Measurements from ENCODE around the gene ANKRD28.

ANKRD28 gene

DNA sequence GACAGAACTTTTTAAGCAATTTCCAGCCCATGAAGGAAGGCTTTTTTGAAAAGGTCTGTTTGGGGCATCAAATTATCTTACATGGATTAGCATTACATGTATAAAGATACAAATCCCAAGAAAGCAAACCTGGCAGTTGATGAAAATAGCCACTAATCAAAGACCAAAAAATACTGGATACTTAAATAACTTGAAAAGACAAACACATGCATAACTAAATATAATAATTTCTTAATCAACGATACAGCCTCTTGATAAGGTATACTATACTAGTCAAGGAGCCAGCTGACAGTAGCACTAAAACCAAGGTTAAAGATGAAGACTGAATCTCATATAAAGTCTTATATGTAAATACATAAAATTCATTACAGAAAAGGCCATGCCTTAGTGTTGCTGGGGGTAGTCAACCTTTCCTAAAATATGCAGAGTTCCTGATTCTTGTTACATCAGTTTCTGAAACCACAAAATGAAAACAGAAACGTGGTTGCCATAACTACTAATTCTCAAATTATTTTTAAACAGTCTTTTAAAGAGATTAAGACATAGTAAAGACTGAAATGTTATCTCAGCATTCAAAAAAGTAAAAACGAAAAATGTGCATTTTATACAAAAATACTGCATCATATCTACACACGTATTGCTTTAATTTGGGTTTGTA lies 2.0 kb downstream of the ANKRD28 start:
- DNase-seq (ENCODE audit: low spot score) = no peak
- TF ChIP-seq, protein P1, sequence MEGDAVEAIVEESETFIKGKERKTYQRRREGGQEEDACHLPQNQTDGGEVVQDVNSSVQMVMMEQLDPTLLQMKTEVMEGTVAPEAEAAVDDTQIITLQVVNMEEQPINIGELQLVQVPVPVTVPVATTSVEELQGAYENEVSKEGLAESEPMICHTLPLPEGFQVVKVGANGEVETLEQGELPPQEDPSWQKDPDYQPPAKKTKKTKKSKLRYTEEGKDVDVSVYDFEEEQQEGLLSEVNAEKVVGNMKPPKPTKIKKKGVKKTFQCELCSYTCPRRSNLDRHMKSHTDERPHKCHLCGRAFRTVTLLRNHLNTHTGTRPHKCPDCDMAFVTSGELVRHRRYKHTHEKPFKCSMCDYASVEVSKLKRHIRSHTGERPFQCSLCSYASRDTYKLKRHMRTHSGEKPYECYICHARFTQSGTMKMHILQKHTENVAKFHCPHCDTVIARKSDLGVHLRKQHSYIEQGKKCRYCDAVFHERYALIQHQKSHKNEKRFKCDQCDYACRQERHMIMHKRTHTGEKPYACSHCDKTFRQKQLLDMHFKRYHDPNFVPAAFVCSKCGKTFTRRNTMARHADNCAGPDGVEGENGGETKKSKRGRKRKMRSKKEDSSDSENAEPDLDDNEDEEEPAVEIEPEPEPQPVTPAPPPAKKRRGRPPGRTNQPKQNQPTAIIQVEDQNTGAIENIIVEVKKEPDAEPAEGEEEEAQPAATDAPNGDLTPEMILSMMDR (IDR thresholded peaks at IDR 0.05; ENCODE audit: extremely low read depth, missing control alignments) = no peak

DNA sequence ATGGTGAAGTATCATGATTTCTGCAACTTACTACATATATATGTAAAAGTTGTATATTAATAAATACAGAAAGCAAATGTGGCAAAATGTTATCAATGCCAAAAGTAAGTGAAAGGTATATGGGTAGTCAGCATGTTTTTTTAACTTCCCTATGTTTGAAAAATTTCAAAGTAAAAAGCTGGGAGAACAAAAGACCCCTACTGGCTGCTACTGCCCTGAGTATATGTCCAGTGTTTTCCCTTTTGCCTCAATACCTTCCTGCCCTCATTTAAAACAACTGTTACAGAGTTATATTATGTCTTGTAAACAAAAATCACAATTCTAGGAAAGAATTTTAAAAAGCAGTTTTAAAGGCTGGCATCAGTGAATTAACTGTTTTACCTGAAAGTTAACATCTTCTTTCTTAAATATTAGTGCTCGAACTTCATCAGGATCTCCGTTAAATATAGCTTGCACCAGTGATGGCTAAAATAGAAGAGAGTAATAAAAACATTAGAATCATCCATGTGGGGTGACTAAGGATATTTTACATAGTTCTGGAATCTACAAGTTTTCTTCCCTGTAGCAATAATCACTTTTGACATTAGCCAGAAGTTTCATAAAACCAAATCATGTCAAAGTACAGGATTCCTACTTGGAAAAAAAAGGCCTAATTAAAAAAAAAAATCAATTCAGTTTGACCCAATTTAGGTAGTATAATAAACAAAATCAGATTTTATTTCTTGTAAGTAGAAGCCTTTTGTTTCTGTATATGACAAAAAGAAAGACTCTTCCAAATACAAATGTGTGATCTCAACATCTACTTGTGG lies 2.7 kb downstream of the ANKRD28 start:
- DNase-seq (ENCODE audit: low spot score) = no peak
- TF ChIP-seq, protein P1 (IDR thresholded peaks at IDR 0.05; ENCODE audit: extremely low read depth, missing control alignments) = no peak

DNA sequence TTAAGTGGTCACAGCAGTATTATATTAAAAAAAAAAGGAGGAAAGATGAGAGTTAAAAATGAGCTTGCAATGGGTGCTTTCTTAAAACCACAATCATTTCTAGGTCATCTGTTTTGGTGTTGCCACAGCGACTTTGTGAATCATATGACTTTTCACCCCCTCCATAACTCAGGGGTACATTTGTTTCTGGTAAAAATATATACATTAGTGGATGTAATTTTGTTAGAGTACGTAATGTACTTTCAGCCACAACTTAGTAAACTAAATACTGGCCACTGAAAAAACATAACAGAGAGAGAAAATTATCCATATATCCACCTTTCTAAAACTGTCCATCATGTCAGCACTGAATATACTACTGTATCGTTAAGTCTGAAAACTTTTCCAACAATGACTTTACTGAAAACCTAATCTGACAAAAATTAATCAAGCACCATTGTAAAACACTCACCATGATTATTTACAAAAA lies 3.4 kb downstream of the ANKRD28 start:
- TF ChIP-seq, protein P1 (IDR thresholded peaks at IDR 0.05; ENCODE audit: extremely low read depth, missing control alignments) = no peak
- DNase-seq (ENCODE audit: low spot score) = peak; percentile 38

DNA sequence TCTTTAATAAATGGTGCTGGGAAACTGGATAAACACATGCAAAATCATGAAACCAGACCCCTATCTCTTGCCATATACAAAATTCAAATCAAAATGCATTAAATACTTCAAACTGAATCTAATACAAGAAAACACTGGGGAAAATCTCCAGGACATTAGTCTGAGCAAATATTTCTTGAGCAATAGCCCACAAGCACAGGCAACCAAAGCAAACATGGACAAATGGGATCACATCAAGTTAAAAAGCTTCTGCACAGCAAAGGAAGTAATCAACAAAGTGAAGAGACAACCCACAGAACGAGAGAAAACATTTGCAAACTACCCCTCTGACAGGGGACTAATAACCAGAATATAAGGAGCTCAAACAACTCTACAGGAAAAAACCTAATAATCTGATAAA lies 6.3 kb downstream of the ANKRD28 start:
- TF ChIP-seq, protein P1 (IDR thresholded peaks at IDR 0.05; ENCODE audit: extremely low read depth, missing control alignments) = no peak
- DNase-seq (ENCODE audit: low spot score) = no peak

DNA sequence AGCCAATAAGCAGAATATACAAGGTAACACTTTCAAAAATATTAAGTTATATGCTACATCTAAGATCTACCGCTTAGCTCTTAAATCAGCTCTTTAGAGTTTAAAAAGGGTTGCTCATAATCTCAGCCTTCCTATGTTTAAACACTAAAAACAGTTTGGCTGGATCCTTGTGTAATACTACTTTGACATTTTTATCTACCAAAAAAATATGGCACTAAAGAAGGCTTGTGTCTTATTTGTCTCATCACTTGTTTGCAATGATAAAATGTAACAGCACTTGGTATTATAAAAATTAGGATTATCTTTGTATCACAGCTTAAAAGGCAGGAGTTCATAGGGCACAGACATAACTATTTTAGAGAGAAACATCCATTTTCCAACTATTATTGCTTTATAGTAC lies 9.8 kb downstream of the ANKRD28 start:
- TF ChIP-seq, protein P1 (IDR thresholded peaks at IDR 0.05; ENCODE audit: extremely low read depth, missing control alignments) = no peak
- no peak for DNase-seq (ENCODE audit: low spot score)

DNA sequence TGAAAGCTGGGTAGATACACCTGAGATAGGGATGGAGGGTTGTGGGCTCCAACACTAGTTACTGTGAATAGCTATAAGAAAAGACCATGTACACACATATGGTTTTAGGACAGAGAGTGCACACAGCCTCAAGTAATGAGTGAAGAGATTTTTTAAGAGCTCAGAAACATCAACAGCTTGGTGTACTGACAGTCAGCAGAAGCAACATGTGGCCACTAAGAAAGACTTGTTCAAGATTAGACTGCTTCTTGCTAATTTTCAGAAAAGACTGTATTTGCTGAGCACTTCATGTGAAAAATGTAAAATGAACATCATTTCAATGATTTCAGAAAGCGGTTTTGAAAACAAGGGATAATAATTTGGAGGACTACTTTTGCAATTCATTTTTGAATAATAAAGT lies 10.3 kb downstream of the ANKRD28 start:
- TF ChIP-seq, protein P1 (IDR thresholded peaks at IDR 0.05; ENCODE audit: extremely low read depth, missing control alignments) = no peak
- no peak for DNase-seq (ENCODE audit: low spot score)

DNA sequence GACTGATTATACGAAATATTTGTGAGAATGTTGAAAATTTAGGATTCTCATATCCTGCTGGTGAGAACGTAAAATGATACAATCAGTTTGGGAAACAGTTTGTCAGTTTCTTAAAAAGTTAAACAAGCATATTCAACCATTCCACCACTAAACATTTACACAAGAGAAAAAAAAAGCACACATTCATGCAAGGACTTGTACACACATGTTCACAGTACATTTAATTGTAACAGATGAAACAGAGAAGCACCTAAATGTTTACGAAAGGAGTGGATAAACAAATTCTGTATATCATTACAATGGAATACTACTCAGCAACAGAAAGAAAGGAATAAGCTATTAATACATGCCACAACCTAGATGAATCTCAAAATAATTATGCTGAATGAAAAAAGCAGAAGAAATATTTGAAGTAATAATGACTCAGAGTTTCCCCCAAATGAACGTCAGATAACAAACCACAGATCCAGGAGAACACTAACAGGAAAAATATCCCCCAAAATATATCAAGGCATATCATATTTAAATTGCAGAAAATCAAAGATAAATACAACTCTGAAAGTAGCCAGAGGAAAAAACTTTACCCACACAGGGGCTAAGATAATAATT lies 14.3 kb downstream of the ANKRD28 start:
- TF ChIP-seq, protein P1 (IDR thresholded peaks at IDR 0.05; ENCODE audit: extremely low read depth, missing control alignments) = no peak

More for the DNA sequence above, 14.3 kb downstream of the ANKRD28 start:
- no peak for DNase-seq (ENCODE audit: low spot score)
